Subcutaneous adipose tissue (tissue), 4 donors: Measurements from ENCODE around the gene TNFRSF21. TPM values are rescaled to one million over a fixed set of nuclear protein-coding genes. Genes with fewer than 3 reads are reported as not detected.

ENCODE experiments used
- total RNA-seq, 4 donors: library from RNA; depleted of rRNA; stranded (reverse); fragments of >200 nt; gene quantifications; one replicate each; pipeline ENCODE4 v1.1.0, GENCODE V29; 2016
- TF ChIP-seq, protein P1 (sequence below): fragments of 450-650 bp; IDR thresholded peaks from one replicate; pipeline ENCODE4 v1.5.1; 2016; ENCODE audit warnings: low read depth, mild to moderate bottlenecking, control low read depth, antibody characterized with exemption, moderate library complexity

TNFRSF21 gene
- total RNA-seq, 4 donors from 2014 or later: 11.7 to 42.0 (median 20.1) TPM

DNA sequence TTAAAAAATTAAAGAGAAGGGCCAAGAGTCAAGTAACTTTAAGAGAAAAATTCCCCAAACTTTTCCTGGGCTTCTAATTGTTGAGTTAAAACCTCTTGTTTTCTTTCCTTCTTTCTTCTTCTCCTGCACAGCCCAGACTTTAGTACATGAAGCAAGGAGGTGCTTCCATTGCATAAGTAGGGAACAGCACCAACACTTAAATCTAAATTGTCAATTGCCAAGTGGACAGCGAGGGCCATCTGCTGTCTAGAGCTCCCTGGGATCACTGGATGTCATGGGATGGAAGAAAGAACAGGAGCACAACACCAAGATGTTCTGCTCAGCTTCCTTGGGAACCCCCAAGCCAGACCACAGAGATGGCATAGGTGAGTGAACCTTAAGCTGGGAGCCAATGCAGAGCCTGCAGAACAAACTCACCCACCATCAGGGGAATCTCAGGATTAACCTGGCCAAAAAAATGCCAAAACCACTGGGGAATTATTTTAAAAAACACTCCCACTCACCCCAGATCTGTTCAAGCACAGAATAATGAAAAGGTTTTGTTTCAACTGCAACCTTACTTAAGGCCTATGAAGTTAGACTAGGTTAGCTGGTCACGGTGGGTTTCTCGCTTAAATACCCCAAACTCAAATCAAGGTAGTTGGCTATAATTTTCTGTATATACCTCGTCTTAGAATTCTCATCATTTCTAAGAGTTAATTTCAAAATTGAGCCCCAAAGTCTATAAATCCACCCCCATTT lies 67.8 kb downstream of the TNFRSF21 start:
- TF ChIP-seq, protein P1, sequence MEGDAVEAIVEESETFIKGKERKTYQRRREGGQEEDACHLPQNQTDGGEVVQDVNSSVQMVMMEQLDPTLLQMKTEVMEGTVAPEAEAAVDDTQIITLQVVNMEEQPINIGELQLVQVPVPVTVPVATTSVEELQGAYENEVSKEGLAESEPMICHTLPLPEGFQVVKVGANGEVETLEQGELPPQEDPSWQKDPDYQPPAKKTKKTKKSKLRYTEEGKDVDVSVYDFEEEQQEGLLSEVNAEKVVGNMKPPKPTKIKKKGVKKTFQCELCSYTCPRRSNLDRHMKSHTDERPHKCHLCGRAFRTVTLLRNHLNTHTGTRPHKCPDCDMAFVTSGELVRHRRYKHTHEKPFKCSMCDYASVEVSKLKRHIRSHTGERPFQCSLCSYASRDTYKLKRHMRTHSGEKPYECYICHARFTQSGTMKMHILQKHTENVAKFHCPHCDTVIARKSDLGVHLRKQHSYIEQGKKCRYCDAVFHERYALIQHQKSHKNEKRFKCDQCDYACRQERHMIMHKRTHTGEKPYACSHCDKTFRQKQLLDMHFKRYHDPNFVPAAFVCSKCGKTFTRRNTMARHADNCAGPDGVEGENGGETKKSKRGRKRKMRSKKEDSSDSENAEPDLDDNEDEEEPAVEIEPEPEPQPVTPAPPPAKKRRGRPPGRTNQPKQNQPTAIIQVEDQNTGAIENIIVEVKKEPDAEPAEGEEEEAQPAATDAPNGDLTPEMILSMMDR: no peak

DNA sequence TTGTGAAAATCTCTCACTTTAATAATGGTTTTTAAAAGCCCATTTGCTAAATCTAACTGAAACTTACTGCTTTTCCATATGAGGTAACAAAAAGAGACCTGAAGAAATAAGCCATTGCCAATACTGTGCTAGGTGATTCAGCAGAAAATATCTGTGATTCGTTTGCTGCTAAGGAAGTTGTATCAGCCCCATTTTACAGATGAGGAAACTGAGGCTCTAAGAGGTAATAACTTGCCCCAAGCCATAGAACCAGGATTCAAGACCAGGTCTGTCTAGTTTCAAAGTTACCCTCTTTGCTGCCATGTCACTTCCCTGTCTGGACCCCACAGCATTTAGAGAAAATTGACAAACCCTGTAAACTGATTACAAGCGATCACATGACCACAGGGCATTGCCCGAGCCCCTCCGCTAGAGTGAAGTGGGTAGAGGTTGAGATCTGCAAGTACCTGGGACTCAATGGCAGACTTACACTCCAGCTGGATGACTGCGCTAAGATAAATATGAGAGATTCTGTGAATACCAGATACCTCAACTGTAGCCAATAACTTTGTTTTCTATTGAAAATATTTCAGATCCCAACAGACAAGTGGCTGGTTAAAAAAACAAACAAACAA lies 69.3 kb downstream of the TNFRSF21 start:
- TF ChIP-seq, protein P1: no peak

DNA sequence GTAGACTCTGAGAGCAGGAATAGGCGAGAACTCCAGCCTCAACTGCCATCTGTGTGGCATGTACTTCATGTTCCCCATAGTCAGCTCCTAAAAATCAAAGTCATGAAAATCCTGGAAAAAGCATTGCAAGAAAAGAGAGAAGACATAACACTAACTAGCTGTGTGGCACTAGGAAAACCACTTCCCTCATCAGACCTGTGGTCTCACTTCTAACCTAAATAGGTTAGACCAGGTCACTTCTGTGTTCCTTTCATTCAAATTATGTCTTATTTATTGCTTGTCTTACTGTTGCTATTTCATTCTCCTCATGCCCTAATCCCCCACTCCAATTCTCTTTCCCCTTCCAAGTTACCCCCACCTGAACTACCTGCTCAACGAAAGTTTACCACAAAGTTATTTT lies 70.2 kb downstream of the TNFRSF21 start:
- TF ChIP-seq, protein P1: no peak

DNA sequence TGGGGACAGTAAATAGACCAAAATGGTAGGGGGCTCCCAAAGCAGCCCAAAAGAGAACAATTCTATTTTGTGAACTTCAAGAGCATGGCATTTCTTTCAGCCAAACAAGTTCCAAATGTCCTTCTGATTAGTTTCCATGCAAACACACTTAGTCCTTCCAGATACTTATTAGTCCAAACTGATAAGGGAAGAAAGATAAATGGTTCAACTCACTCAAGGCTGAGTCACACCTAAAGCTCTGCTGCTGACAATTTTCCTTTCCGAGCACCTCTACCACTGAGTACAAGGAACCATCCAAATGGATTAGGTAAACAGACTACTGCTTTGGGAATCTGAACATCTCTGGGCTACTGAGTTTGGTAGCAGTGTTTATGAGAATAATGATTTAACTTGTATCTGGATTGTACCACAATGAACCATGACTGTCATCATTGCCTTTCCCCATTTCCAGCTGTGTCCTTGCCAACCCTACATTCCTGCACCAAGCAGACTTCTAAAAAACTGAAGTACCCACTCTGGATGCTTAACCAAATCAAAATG lies 71.2 kb downstream of the TNFRSF21 start:
- TF ChIP-seq, protein P1: no peak

DNA sequence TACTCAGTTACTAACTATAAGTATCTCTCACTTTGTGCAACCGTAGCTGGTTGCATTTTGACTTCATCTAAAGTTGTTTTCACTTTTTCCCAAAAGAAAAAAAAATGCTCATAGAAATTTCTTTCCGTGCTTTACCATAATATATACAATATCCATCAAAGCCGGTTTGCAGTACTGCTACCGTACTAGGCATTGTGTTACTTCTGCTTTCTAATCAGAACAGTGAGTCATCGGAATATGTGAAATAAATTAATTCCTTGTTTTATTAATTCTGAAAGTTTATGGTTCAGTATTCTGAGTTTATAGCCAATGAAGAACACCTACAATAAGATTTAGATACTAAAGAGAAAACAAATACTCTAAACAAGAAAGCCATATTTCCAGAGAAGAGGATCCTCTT lies 72.5 kb downstream of the TNFRSF21 start:
- TF ChIP-seq, protein P1: no peak

DNA sequence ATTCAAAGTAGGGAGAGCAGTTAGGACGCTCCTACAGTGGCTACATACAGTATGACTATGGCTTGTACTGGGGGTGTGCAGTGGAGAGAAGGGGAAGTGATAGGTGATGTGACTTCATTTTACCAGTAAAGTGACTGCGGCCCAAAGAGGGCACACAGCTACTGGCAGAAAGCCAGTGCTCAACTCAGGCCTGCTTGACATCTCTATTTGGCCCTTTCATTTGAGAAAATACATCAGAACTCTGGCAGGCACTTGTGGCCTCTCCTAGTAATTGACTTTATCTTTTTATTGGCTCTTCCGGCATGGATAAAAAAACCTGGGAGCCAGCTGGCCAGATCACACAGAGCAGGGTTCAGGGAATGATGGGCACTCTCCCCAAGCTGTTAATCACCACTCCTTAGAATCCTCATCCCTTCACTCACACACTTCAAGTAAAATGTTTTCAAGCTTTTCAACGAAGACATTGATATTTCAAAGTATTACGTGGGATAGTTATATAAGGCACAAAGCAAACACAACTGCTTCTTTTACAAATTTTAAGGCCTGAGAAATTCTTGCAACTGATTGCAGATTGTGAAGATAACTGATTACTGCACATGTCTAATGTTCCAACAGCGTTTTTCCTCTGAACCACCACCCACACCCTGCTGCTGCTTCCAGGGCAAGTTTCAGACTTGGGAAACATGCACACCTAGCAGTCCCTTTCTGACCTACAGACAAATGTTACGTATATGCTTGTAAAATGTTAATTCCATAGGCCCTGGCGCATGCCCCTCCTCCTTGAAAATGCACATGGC lies 73.5 kb downstream of the TNFRSF21 start:
- TF ChIP-seq, protein P1: no peak

DNA sequence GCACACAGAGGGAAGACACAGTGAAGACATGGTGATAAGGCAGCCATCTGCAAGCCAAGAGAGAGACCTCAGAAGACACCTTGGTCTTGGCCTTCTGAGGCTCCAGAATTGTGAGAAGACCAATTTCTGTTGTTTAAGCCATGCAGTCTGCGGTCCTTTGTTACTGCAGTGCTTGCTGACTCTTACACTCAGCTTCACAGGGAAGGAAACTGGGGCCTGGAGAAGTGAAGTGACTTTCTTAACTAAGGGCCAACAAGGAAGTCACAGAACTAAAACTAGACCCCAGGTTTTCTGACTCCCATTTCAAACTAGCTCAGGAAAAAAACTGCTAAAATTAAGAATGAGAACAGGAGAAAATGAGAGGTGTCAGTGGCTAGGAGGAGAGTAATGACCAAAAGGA lies 74.3 kb downstream of the TNFRSF21 start:
- TF ChIP-seq, protein P1: no peak
